K562 (cell line): ENCODE results near the gene TIMM17B. TPM values are rescaled to one million over a fixed set of nuclear protein-coding genes. Genes with fewer than 3 reads are reported as not detected.

Experiments used
- ARID2 ChIP-seq: fragments of 450-650 bp; IDR thresholded peaks from 2 replicates; pipeline ENCODE4 v1.6.1; 2017; ENCODE audit warnings: antibody characterized with exemption, mild to moderate bottlenecking
- CREB3L1 ChIP-seq: fragments of 450-650 bp; IDR thresholded peaks from 2 replicates; pipeline ENCODE4 v1.6.1; 2014; ENCODE audit warnings: low read depth, mild to moderate bottlenecking, moderate library complexity, borderline replicate concordance
- CREBBP ChIP-seq: IDR thresholded peaks from one replicate; pipeline ENCODE4 v1.6.1; 2012; ENCODE audit warnings: low read depth, mild to moderate bottlenecking, control low read depth, inconsistent platforms, low read length
- GATAD2A ChIP-seq: fragments of 450-650 bp; IDR thresholded peaks from 2 replicates; pipeline ENCODE4 v1.6.1; 2017
- HNRNPK ChIP-seq: fragments of 200-400 bp; formaldehyde crosslinking; IDR thresholded peaks from one replicate; pipeline ENCODE4 v1.6.1; 2018; ENCODE audit warnings: mild to moderate bottlenecking, low read depth, low read length; ENCODE audit not compliant: poor library complexity, severe bottlenecking
- KLF6 ChIP-seq: fragments of 250-450 bp; sonication (Bioruptor Pico); IDR thresholded peaks from 2 replicates; pipeline ENCODE4 v1.4.0; 2020; ENCODE audit warnings: mild to moderate bottlenecking, moderate library complexity, borderline replicate concordance
- MYNN ChIP-seq, 2 experiments: sonication (generic); formaldehyde crosslinking in 1 of 2; IDR thresholded peaks; 2 replicates each; pipeline versions ENCODE4 v1.5.0 to v1.6.1; 2016 to 2020; ENCODE audit warnings: antibody characterized with exemption in 1 of 2, missing genetic modification reagents in 1 of 2
- NCOA2 ChIP-seq, 2 experiments: fragments of 450-650 bp; IDR thresholded peaks; 2 replicates each; pipeline ENCODE4 v1.6.1; 2018; ENCODE audit warnings: mild to moderate bottlenecking in 2 of 2, moderate library complexity in 1 of 2; ENCODE audit not compliant: partially characterized antibody in 2 of 2
- NFYB ChIP-seq: IDR thresholded peaks from 2 replicates; pipeline ENCODE4 v1.6.1; 2011; ENCODE audit warnings: mild to moderate bottlenecking, moderate library complexity; ENCODE audit not compliant: insufficient read length; ENCODE audit errors: extremely low read depth
- RBM17 ChIP-seq: fragments of 200-400 bp; formaldehyde crosslinking; IDR thresholded peaks from 2 replicates; pipeline ENCODE4 v1.6.1; 2017; ENCODE audit warnings: low read depth, mild to moderate bottlenecking, low read length, borderline replicate concordance
- RNF2 ChIP-seq: sonication (generic); IDR thresholded peaks from 2 replicates; pipeline ENCODE4 v1.6.1; 2016
- SMC3 ChIP-seq: conservative IDR thresholded peaks from 2 replicates; pipeline ENCODE4 v1.6.1; 2011; ENCODE audit warnings: low read depth, low read length, improper control_type of control experiment; ENCODE audit not compliant: insufficient read depth
- SRSF7 ChIP-seq: fragments of 200-400 bp; formaldehyde crosslinking; optimal IDR thresholded peaks from 2 replicates; pipeline ENCODE3; 2017; ENCODE audit warnings: mild to moderate bottlenecking, low read depth, low read length
- STAT5A ChIP-seq: IDR thresholded peaks from 2 replicates; pipeline ENCODE4 v1.6.1; 2012; ENCODE audit warnings: low read length, inconsistent platforms, borderline replicate concordance
- TAF7 ChIP-seq: fragments of 450-650 bp; IDR thresholded peaks from 2 replicates; pipeline ENCODE4 v1.6.1; 2016; ENCODE audit warnings: missing genetic modification characterization, missing compliant biosample characterization
- VEZF1 ChIP-seq: fragments of 200-800 bp; sonication (Bioruptor generic); IDR thresholded peaks from 2 replicates; pipeline ENCODE4 v1.6.1; 2017; ENCODE audit warnings: missing genetic modification characterization, missing compliant biosample characterization
- ZBTB2 ChIP-seq: fragments of 450-650 bp; IDR thresholded peaks from 2 replicates; pipeline ENCODE4 v1.6.1; 2016; ENCODE audit warnings: antibody characterized with exemption
- ZBTB7A ChIP-seq: IDR thresholded peaks from 2 replicates; pipeline ENCODE4 v1.6.1; 2011; ENCODE audit warnings: low read depth, mild to moderate bottlenecking, low read length, moderate library complexity, borderline replicate concordance; ENCODE audit not compliant: control insufficient read depth
- ZEB2 ChIP-seq: fragments of 450-650 bp; IDR thresholded peaks from 2 replicates; pipeline ENCODE4 v1.6.1; 2016
- ZFP30 ChIP-seq: fragments of 250-450 bp; sonication (Bioruptor Pico); IDR thresholded peaks from 2 replicates; pipeline ENCODE4 v1.8.0; 2022; ENCODE audit warnings: moderate library complexity, mild to moderate bottlenecking, inconsistent platforms, borderline replicate concordance
- ZFPM2 ChIP-seq: fragments of 250-450 bp; sonication (Bioruptor Pico); IDR thresholded peaks from 2 replicates; pipeline ENCODE4 v1.5.1; 2022; ENCODE audit warnings: mild to moderate bottlenecking
- ZNF175 ChIP-seq: fragments of 200-800 bp; sonication (Bioruptor generic); IDR thresholded peaks from 2 replicates; pipeline ENCODE4 v1.6.1; 2016; ENCODE audit warnings: low read depth, mild to moderate bottlenecking, missing genetic modification characterization, missing compliant biosample characterization
- ZNF3 ChIP-seq: fragments of 250-450 bp; sonication (Bioruptor Pico); IDR thresholded peaks from 2 replicates; pipeline ENCODE4 v1.5.0; 2021; ENCODE audit warnings: mild to moderate bottlenecking, moderate library complexity
- ZNF311 ChIP-seq: fragments of 250-450 bp; sonication (Bioruptor Pico); IDR thresholded peaks from 2 replicates; pipeline ENCODE4 v1.4.0; 2020; ENCODE audit warnings: mild to moderate bottlenecking, moderate library complexity
- polyA plus RNA-seq, 8 experiments: library from polyadenylated mRNA; depleted of rRNA in 4 of 8; stranded (reverse) in 5 of 8; unstranded in 3 of 8; fragments of >200 nt; fragmentation: Nextera tagmentation in 2 of 8; fragmentation: Illumina TruSeq in 1 of 8; extraction: Ambion mirVana in 2 of 8; extraction: Trizol in 1 of 8; gene quantifications; 2 replicates each; pipeline versions ENCODE4 v1.2.1 to v1.2.3, GENCODE V29; 2011 to 2014; ENCODE audit warnings: inconsistent platforms in 1 of 8, missing spikeins in 1 of 8
- total RNA-seq, 7 experiments: library from RNA; depleted of rRNA in 6 of 7; stranded (reverse); fragments of >200 nt in 6 of 7; fragmentation: Illumina TruSeq in 2 of 7; extraction: Trizol in 2 of 7; gene quantifications; 2 replicates each; pipeline versions ENCODE4 v1.2.1 to v1.2.3, GENCODE V29; 2011 to 2021; ENCODE audit warnings: low replicate concordance in 1 of 7

Gene TIMM17B
- total and polyA plus RNA-seq, 9 of the 15 experiments (the other 6 are each of a cell fraction or from before 2014, with no cell fraction given), result 9.9 to 184 (median 115) TPM

GRCh38 chrX:48917139-48918001 is 19.8 kb upstream of the TIMM17B start (continued):
- TF ChIP-seq VEZF1 (CRISPR knock-in tag) (peak; percentile 56), ZBTB2 (peak; percentile 94), ZNF175 (CRISPR knock-in tag) (no peak), HNRNPK (no peak), NFYB (no peak), STAT5A (no peak; the same call in 1 of the 2 replicates), CREB3L1 (no peak), ARID2 (no peak), GATAD2A (no peak), ZEB2 (no peak), ZFPM2 (CRISPR knock-in tag) (no peak), KLF6 (CRISPR knock-in tag) (no peak), SMC3 (peak; percentile 78), RNF2 (0 out of 2 replicates have a peak, but pooled peaks have one; percentile 18), NCOA2 (IDR thresholded peaks at IDR 0.05; ENCODE audit: partially characterized antibody in 2 of 2) (no peak), SRSF7 (no peak), ZNF3 (no peak), ZFP30 (CRISPR knock-in tag) (no peak), ZBTB7A (0 out of 2 replicates have a peak, but pooled peaks have one; percentile 20), TAF7 (tag) (no peak), CREBBP (no peak), MYNN (IDR thresholded peaks at IDR 0.05) (0 out of 2 replicates have a peak, but pooled peaks have one; percentile 46), MYNN (CRISPR knock-in tag; IDR thresholded peaks at IDR 0.05) (no peak), RBM17 (no peak), ZNF311 (CRISPR knock-in tag) (no peak)
